ENCODE results near the gene CATSPERE.

Gene CATSPERE

DNA sequence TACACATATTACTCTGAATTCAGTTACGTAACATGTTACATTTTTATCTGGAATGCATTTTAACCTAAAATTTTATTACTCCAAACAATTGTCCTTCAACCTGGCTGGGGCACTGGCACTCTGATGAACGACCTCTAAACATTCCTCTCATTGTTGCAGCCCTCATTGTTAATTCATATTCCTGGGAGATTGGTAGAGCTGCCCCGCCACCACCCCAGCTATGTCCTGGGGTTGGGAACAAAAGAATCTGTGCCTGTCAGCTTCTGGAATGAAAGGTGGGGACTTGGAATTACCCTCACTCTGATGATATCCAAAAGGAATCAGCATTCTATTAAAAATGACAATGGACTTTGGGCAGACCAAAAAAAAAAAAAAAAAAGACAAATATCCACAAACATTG lies 153.8 kb downstream of the CATSPERE start:
- Histone ChIP-seq H3K27me3 (no peaks in the 10 kb centered on the region), H3K4me3 (ENCODE audit: low read depth, low read length) (no peak overlapping the region), H3K36me3 (no peaks in the 10 kb centered on the region), H3K9me3 (no peaks in the 10 kb centered on the region), H3K4me1 (no peaks in the 10 kb centered on the region)
- TF ChIP-seq, protein P1, sequence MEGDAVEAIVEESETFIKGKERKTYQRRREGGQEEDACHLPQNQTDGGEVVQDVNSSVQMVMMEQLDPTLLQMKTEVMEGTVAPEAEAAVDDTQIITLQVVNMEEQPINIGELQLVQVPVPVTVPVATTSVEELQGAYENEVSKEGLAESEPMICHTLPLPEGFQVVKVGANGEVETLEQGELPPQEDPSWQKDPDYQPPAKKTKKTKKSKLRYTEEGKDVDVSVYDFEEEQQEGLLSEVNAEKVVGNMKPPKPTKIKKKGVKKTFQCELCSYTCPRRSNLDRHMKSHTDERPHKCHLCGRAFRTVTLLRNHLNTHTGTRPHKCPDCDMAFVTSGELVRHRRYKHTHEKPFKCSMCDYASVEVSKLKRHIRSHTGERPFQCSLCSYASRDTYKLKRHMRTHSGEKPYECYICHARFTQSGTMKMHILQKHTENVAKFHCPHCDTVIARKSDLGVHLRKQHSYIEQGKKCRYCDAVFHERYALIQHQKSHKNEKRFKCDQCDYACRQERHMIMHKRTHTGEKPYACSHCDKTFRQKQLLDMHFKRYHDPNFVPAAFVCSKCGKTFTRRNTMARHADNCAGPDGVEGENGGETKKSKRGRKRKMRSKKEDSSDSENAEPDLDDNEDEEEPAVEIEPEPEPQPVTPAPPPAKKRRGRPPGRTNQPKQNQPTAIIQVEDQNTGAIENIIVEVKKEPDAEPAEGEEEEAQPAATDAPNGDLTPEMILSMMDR (IDR thresholded peaks at IDR 0.05; ENCODE audit: low read depth, low read length): no peak
- no peak for DNase-seq

DNA sequence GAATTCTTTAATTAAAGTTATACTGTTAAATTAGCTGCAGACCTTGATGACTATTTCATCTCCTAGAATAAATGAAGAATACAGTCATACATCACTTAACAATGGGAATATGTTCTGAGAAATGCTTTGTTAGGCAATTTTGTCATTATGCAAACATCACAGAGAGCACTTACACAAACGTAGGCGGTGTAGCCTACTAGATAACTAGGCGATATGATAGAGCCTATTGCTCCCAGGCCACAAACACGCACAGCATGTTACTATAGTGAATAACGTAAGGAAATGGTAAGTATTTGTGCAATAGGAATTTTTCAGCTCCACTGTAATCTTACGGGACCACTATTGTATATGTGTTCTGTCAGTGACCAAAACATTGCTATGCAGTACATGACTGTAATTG lies 154.2 kb downstream of the CATSPERE start:
- Histone ChIP-seq H3K4me3 (ENCODE audit: low read depth, low read length) (no peak overlapping the region), H3K4me1 (no peaks in the 10 kb centered on the region), H3K36me3 (no peaks in the 10 kb centered on the region), H3K27me3 (no peaks in the 10 kb centered on the region), H3K9me3 (no peaks in the 10 kb centered on the region)
- TF ChIP-seq, protein P1 (IDR thresholded peaks at IDR 0.05; ENCODE audit: low read depth, low read length): no peak
- DNase-seq: no peak

DNA sequence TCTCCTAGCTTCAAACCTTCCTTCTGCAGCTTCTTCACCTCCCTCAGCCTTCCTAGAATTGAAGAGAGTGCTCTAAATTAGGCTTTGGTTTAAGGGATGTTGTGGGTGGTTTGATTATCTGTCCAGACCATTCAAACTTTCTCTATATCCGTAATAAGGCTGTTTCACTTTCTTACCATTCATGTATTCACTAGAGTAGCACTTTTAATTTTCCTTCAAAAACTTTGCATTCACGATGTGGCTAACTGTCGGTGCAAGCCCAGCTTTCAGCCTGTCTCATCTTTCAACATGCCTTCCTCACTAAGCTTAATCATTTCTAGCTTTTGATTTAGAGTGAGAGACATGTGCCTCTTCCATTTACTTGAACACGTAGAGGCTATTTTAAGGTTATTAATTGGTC lies 165.6 kb downstream of the CATSPERE start:
- no peak overlapping the region for H3K4me3 ChIP-seq (ENCODE audit: low read depth, low read length)
- H3K27me3 ChIP-seq: no peaks in the 10 kb centered on the region
- no peak for DNase-seq
- no peaks in the 10 kb centered on the region for H3K36me3 ChIP-seq
- TF ChIP-seq, protein P1 (IDR thresholded peaks at IDR 0.05; ENCODE audit: low read depth, low read length): no peak
- H3K9me3 ChIP-seq: no peaks in the 10 kb centered on the region
- no peaks in the 10 kb centered on the region for H3K4me1 ChIP-seq

DNA sequence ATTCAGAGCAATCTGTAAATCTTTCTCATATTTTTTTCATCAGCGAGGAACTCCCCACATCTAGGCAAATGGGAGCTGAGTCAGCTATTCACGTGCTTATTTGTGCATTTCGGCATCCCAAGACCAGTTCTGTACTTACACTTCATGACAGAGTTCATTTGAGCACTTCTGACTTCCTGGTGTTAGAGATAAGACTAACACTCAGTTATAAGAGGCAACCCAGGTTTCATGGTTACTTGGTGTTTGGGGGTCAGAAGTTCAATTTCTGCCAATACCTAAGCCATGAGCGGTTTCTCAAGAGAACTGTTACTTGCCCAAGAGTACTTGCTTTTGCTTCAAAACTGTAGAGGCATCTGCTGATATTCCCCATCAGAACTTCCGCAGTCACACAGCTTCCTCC lies 167.7 kb downstream of the CATSPERE start:
- Histone ChIP-seq H3K4me3 (ENCODE audit: low read depth, low read length) (no peak overlapping the region), H3K9me3 (no peaks in the 10 kb centered on the region), H3K27me3 (no peaks in the 10 kb centered on the region), H3K36me3 (no peaks in the 10 kb centered on the region), H3K4me1 (no peaks in the 10 kb centered on the region)
- no peak for DNase-seq
- TF ChIP-seq, protein P1 (IDR thresholded peaks at IDR 0.05; ENCODE audit: low read depth, low read length): no peak

DNA sequence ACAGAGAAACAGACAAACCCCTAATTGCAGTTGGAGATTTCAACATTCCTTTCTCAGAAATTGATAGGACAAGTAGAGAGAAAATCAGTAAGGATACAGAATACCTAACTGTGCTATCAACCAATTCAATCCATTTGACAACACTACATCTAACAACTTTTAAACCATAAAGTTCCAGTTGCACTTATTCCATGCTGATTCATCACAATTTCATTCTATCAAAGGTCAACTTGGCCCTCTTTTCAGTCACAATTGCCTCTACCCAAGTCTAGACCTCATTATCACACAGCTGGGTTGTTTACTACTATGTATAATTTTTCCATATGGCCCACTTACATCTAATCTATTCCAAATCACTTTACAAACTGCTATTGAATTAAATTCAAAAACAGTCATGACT lies 172.1 kb downstream of the CATSPERE start:
- H3K4me1 ChIP-seq: no peaks in the 10 kb centered on the region
- H3K27me3 ChIP-seq: no peaks in the 10 kb centered on the region
- TF ChIP-seq, protein P1 (IDR thresholded peaks at IDR 0.05; ENCODE audit: low read depth, low read length): no peak
- DNase-seq: no peak
- H3K4me3 ChIP-seq (ENCODE audit: low read depth, low read length): no peak overlapping the region
- no peaks in the 10 kb centered on the region for H3K9me3 ChIP-seq
- no peaks in the 10 kb centered on the region for H3K36me3 ChIP-seq

DNA sequence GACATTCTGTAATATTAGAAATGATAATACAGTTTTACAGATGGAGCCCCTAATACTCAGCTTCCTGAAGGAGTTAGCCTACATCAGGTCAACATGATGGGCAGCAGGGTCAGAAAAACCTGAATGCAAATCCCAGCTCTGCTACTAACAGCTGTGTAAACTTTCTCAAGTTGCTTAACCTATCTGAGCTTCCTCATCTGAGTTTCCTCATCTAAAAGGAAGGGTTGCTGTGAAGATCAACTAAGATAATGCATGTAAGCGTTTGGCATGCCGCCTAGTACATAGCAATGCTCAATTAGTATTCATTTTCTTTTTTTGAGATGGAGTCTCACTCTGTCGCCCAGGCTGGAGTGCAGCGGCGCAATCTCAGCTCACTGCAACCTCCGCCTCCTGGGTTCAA lies 173.5 kb downstream of the CATSPERE start:
- DNase-seq: no peak
- H3K4me3 ChIP-seq (ENCODE audit: low read depth, low read length): no peak overlapping the region
- no peaks in the 10 kb centered on the region for H3K36me3 ChIP-seq
- H3K27me3 ChIP-seq: no peaks in the 10 kb centered on the region
- no peaks in the 10 kb centered on the region for H3K9me3 ChIP-seq
- no peaks in the 10 kb centered on the region for H3K4me1 ChIP-seq
- TF ChIP-seq, protein P1 (IDR thresholded peaks at IDR 0.05; ENCODE audit: low read depth, low read length): no peak
